Stimulated activated CD8-positive, alpha-beta memory T cell treated with anti-CD3 and anti-CD28 coated beads, Interleukin-15, amount 100 ng/mL, for 24 hours (primary cell): ENCODE data around the gene TEX11.
A peak's percentile ranks its signal among the peaks of the same experiment; 100 is the strongest.
"Not testable (repeated sequence)": the region's sequence is repeated elsewhere in the genome, so short reads cannot be mapped to it uniquely, and the experiment has no call there.

Source experiments
- DNase-seq: peaks from one replicate; pipeline ENCODE4 v3.0.0-alpha.2; 2020; ENCODE audit warnings: low read depth

TEX11 gene

DNA sequence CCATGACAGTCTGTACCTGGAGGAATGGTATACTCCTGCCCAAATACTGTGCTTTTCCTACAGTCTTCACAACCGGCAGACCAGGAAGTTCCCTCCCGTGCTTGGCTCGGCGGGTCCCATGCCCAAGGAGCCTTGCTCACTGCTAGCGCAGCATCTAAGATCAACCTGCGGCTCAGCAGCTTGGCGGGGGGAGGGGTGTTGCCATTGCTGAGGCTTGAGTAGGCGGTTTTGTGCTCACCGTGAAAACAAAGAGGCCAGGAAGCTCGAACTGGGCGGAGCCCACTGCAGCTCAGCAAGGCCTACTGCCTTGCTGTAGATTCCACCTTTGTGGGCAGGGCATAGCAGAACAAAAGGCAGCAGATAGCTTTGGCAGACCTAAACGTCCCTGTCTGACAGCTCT lies 152.7 kb downstream of the TEX11 start:
- peak; percentile 7 for DNase-seq

DNA sequence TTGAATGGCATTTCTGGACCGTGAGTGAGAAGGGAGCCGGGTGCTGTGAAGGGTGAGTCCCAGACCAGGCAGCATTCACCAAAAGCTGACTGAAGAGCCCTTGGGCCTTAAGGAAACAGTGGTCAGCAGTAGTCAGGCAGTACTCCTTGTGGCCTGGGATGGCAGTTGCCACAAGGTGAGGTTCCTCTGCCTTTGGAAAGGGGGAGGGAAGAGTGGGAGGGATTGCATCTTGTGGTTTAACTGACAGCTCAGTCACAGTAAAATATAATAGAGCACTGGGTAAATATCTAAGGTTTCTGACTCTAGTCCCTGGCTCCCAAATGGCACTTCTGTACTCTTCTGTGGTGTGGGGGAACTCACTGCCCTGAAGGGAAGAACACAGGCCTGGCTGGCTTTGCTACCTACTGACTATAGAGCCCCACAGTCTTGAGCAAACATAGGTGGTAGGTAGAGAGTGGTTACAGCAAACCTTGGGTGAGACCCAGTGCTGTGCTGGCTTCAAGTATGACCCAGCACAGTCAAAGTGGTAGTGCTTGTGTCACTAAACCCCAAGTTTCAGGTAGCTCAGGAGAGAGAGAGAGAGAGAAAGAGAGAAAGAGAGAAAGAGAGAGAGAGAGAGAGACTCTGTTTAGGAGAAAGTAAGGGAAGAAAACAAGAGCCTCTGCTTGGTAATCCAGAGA lies 154.2 kb downstream of the TEX11 start:
- DNase-seq = no peak

DNA sequence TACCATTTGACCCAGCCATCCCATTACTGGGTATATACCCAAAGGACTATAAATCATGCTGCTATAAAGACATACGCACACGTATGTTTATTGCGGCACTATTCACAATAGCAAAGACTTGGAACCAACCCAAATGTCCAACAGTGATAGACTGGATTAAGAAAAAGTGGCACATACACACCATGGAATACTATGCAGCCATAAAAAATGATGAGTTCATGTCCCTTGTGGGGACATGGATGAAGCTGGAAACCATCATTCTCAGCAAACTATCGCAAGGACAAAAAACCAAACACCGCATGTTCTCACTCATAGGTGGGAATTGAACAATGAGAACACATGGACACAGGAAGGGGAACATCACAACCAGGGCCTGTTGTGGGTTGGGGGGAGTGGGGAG lies 174.7 kb downstream of the TEX11 start:
- DNase-seq = not testable (repeated sequence)

DNA sequence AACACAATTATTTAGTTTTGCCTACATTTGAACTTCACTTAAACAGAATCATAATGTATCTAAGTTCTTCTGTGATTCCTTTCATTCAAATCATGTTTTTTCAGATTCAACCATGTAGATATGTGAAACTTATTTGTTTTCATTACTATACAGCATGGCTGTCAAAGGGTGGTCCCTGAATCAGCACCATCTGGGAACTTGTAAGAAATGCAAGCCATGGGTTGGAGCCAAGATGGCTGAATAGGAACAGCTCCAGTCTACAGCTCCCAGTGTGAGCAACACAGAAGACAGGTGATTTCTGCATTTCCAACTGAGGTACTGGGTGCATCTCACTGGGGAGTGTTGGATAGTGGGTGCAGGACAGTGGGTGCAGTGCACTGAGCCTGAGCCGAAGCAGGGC lies 180.6 kb downstream of the TEX11 start:
- not testable (repeated sequence) for DNase-seq

DNA sequence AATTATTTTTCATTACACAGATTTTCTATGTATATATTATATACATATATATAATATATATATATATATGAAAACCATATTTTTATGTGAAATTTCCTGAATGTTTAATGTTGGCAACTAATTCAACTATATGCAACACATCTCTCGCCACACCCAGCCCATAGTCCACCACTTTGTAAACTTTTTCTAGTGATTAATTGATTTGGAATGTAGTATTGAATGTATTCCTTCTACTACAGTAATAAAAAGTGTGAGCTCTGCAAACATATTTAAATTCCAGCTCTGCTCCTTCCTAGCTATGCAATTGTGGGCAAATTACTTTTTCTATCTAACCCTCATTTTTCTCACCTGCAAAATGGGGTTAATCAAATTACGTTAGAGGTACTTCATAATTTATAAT lies 187.8 kb downstream of the TEX11 start:
- DNase-seq = no peak

DNA sequence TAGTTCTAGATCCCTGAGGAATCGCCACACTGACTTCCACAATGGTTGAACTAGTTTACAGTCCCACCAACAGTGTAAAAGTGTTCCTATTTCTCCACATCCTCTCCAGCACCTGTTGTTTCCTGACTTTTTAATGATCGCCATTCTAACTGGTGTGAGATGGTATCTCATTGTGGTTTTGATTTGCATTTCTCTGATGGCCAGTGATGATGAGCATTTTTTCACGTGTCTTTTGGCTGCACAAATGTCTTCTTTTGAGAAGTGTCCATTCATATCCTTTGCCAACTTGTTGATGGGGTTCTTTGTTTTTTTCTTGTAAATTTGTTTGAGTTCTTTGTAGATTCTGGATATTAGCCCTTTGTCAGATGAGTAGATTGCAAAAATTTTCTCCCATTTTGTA lies 197.2 kb downstream of the TEX11 start:
- not testable (repeated sequence) for DNase-seq

DNA sequence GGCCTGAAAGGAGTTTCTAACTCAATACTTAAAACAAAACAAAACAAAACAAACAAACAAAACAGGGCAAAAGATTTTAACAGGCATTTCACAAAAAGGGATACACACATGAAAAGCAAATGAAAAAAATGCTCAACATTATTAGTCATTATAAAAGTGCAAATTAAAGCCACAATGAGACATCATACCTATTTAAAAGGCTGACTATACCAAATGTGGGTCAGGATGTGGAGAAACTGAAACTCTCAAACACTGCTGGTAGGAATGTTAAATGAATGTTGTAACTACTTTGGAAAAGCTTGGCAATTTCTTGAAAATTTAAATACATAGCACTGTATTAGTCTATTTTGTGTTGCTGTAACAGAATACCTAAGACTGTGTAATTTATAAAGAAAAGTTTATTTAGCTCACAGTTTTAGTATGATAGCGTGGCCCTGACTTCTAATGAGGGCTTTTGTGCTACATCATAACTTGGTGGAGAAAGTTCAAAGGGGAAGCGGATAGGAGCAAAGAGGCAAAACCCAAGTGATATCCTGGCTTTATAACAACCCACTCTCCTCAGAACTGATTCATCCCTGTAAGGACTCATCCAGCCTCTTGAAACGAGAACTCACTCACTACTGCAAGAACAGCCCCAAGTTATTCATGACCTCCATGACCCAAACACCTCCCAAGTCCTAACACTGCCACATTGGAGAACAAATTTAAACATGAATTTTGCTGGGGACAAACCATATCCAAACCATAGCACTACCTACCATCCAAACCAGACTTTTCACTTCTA lies 214.0 kb downstream of the TEX11 start:
- DNase-seq = no peak

DNA sequence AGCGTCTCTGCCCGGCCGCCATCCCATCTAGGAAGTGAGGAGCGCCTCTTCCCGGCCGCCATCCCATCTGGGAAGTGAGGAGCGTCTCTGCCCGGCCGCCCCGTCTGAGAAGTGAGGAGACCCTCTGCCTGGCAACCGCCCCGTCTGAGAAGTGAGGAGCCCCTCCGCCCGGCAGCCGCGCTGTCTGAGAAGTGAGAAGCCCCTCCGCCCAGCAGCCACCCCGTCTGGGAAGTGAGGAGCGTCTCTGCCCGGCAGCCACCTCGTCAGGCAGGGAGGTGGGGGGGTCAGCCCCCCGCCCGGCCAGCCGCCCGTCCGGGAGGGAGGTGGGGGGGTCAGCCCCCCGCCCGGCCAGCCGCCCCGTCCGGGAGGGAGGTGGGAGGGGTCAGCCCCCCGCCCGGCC lies 229.1 kb downstream of the TEX11 start:
- DNase-seq = not testable (repeated sequence)

DNA sequence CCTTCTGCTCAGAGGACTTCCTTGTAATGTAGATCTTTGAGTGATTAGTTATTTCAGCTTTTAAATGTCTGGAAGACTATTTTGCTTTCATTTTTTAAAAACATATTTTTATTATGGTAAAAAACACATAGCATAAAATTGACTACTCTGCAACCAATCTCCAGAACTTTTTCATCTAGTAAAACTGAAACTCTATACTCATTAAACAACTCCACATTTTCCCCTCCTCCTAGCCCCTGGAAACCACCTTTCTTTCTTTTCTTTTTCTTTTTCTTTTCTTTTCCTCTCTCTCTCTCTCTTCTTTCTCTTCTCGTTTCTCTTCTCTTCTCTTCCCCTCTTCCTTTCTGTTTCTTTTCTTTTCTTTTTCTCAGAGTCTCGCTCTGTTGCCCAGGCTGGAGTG lies 233.2 kb downstream of the TEX11 start:
- DNase-seq = no peak

DNA sequence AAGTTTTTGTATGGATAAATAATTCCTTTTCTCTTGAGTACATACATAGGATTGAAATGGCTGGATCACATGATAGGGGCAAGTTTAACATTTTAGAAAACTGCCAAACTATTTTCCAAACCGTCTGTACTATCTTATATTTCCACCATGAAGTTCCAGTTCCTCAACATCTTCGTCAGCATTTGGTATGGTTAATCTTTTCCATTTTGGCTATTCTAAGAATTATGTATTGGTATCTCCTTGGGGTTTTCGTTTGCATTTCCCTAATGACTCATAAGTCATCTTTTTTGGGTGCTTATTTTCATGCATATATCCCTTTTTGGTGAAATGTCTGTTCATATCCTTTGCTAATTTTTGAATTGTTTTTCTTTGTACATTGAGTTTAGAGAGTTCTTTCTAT lies 236.2 kb downstream of the TEX11 start:
- no peak for DNase-seq

DNA sequence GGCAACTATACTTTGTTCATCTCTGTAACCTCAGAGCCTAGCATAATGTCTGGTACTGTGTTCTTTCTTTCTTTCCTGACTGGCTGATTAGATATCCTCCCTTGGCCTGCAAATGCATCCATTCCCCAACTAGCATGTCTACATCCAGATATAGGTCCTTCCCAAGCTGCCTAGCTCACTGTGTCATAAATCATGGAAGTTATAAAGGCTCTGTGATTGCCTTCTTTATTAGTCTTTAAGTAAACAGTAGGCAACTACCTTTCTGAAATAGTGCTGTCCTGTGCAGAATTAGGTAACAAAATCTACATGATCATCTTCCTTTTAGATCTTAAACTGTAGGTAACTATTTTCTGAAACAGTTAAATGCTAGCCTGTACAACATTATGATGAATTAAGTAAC lies 239.4 kb downstream of the TEX11 start:
- no peak for DNase-seq

DNA sequence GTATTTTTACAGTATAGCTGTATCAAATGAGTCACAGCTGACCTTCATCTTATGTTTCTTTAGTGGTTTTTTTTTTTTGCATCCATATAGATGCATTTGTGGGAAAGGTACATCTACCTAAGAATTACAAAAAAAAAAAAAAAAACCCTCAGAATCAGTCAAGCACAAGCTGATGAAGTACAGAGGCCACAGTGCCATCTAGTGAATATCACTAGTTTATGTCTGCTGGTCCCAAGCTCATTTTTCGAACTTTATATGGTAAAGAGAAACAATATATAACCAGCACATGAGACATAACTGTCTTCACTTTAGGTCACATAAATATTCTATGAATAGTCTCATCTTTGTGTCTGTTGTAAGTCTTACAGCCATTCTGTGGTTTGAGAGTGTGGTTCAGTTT lies 243.8 kb downstream of the TEX11 start:
- DNase-seq = no peak

DNA sequence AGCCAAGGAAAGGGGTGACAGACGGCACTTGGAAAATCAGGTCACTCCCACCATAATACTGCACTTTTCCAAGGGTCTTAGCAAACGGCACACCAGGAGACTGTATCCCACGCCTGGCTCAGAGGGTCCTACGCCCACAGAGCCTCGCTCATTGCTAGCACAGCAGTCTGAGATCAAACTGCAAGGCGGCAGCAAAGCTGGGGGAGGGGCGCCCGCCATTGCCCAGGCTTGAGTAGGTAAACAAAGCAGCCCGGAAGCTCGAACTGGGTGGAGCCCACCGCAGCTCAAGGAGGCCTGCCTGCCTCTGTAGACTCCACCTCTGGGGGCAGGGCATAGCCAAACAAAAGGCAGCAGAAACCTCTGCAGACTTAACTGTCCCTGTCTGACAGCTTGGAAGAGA lies 247.4 kb downstream of the TEX11 start:
- not testable (repeated sequence) for DNase-seq

DNA sequence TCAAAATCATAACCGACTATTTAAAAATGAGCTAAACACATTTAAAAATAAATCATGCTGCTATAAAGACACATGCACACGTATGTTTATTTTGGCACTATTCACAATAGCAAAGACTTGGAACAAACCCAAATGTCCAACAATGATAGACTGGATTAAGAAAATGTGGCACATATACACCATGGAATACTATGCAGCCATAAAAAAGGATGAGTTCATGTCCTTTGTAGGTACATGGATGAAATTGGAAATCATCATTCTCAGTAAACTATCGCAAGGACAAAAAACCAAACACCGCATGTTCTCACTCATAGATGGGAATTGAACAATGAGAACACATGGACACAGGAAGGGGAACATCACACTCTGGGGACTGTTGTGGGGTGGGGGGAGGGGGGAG lies 251.0 kb downstream of the TEX11 start:
- not testable (repeated sequence) for DNase-seq

DNA sequence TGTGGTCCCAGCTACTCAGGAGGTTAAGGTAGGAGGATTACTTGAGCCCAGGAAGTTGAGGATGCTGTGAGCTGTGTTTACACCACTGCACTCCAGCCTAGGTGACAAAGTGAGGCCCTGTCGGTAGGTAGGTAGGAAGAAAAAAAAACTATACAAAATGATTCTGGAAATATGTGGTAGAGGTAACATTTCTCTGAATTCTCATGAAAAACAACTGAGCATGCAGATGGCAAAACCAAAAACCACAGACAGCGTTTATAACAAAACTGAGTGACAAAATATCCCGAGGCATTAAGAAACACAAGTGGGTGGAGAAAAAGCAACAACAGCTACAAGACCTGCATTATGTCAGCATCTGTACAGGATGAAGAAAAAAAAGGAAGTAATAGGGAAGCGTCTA lies 252.2 kb downstream of the TEX11 start:
- no peak for DNase-seq

DNA sequence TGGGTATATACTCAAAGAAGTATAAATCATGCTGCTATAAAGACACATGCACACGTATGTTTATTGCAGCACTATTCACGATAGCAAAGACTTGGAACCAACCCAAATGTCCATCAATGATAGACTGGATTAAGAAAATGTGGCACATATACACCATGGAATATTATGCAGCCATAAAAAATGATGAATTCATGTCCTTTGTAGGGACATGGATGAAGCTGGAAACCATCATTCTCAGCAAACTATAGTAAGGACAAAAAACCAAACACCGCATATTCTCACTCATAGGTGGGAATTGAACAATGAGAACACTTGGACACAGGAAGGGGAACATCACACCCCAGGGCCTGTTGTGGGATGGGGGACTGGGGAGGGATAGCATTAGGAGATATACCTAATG lies 260.6 kb downstream of the TEX11 start:
- not testable (repeated sequence) for DNase-seq

DNA sequence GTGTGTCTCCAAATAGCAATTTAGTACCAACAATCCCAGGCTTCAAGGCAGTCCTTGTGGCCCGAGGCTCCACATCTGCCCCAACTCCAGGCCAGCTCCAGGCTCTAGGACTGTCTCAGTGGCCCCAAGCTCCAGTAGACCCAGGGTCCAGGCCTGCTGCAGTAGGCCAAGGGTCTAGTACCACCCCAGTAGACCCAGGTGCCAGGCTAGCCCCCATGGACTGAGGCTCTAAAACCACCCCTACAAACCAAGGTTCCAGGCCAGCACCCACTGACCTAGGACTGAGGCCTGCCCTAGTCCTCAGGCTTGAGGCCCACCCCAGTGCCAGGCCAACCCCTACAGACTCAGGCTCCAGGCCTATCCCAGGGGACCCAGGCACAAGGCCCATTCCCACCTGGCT lies 272.3 kb downstream of the TEX11 start:
- DNase-seq = no peak

DNA sequence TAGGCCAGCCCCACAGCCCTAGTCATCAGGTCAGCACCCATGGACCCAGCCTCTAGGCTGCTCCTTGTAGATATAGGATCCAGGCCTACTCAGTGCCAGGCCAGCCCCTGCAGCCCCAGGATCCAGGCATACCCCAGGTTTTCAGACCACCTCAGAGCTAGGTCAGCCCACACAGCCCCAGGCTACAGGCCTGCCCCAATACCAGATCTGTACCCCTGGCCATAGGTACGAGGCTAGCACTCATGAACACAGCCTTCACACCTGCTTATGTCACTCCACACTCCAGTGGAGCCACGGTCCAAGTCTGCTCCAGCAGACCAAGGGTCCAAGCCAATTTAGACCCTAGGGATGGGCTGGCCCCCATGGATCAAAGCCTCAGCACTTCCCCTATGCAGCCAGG lies 272.8 kb downstream of the TEX11 start:
- DNase-seq = no peak

DNA sequence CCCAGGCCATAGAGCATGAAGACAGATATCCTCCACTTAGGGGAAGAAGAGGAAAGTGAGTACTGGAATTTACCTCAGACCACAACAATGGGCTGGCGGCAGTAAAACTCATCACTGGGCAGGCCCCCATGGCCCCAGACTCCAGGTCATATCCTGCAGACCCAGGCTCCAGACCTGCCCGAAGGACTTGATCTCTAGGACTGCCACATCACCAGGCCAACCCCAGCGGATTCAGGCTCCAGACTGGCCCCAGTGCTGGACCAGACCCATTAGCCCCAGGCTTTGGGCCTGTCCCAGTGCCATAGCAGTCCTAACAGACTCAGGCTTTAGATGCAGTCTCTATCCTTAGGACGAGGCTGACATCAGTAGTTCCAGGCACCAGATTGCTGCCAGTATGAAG lies 273.3 kb downstream of the TEX11 start:
- DNase-seq = no peak

DNA sequence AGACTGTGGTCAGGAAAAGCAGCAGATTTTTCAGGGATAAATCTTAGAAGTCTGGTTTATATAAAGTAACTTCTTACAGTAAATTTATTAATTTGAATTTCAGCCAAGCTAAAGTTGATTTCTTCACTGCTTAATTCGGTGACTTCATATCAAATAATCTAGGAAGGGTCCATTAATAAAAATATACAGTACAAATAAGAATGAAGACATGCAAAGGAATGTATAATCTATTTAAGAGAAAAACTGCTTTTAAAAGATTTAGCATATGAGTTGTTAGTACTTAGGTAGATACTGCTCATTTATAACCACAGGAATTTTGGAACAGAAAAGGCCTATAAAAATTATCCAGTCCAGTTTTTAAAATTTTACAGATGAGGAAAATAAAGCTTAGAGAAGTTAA lies 286.8 kb downstream of the TEX11 start:
- DNase-seq = no peak

DNA sequence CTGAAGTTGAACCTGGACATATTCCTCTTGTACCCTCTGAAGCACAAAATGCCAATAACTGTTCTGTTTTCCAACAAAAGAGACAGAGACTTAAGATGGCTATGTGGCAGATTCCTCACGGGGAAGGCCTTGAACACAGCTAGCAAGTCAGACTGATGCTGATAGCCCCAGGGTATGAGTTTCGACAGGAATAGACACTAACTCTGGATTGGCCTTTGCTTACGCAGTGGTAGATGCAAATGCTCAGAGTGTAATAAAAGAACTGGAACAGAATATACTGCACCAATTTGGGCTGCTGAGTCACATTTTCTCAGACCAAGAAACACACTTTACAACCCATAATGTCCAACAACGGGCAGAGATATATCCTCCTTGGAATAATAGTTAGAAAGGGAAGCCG lies 290.0 kb downstream of the TEX11 start:
- no peak for DNase-seq

DNA sequence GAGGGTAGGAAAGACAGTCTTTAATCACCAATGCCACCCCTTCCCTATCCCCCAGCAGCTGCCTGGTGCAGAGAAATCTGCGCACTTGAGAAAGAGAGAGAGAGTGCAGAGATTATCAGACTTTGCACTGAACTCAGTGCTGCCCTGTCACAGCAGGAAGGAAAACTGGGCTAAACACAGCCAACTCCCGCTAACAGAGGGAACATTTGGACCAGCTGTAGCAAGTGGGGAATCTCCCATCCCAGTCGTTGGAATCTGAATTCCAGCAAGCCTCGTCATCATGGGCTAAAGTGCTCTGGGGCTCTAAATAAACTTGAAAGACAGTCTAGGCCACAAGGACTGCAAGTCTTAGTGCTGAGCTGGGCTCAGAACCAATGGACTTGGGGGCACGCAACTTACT lies 295.2 kb downstream of the TEX11 start:
- DNase-seq = no peak

DNA sequence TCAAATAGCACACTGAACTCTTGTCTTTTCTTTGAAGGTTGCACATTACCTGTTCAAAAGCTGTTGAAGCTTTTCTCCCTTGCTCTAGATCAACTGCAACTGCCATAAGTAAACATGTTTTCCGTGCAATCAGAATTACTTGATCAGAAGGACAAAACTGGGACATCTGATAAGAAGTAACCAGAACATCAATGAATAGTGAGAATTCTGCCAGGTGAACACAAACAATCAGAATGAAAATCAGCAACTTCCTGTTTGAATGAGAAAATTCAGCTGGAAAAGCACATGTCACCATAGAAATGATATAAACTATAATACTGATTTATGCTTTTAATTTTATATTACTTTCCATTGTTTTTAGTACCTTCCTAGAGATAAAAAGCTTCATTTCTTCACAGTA lies 303.2 kb downstream of the TEX11 start:
- no peak for DNase-seq

DNA sequence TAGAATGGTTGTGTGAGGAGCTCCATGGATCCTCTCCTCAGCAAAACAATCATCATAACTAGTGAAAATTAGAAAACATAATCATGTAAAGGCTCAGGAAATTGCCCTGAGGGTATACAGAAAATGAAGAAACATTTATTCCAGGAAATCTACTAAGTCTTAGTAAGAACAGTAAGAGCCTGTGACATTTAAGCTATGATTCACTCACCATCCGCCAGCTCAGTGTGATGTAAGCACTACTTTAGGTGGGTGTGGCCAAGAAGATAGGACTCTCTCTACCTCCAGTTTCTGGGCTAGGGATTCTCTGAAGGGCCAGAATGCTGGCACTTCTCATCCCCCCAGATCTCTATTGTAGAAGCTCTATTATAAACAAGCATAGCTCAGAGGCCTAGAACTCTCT lies 316.4 kb downstream of the TEX11 start:
- no peak for DNase-seq
